B cell (primary cell): ENCODE data around the gene HOPX.

Experiments
- CTCF ChIP-seq: fragments of 200-600 bp; IDR thresholded peaks from one replicate; pipeline ENCODE4 v1.8.0; 2022; ENCODE audit warnings: antibody characterized with exemption, mild to moderate bottlenecking
- EZH2 ChIP-seq: IDR thresholded peaks from 2 replicates; pipeline ENCODE4 v1.6.1; 2012; ENCODE audit warnings: borderline replicate concordance, low read depth, mild to moderate bottlenecking, moderate library complexity, low read length; ENCODE audit not compliant: insufficient read depth, poor library complexity, severe bottlenecking

GRCh38 chr4:56630876-56631666, 50.0 kb downstream of the HOPX start:
- TF ChIP-seq CTCF = no peak
- TF ChIP-seq EZH2 = no peak
